NCI-H2227 (cell line): ENCODE data around the gene LAMP2.

Experiments used
- DNase-seq: peaks from one replicate; lab custom pipeline; 2025; ENCODE audit not compliant: unreplicated experiment; lab: John Stamatoyannopoulos, UW

The LAMP2 gene

GRCh38 chrX:120457766-120458180 lies 11.3 kb downstream of the LAMP2 start:
- no peak for DNase-seq

GRCh38 chrX:120456973-120457372 lies 12.1 kb downstream of the LAMP2 start:
- no peak for DNase-seq

GRCh38 chrX:120453985-120454384 lies 15.1 kb downstream of the LAMP2 start:
- no peak for DNase-seq

- DNase-seq, result peak; percentile 61
Measured at GRCh38 chrX:120452131-120452530, 17.0 kb downstream of the LAMP2 start.

GRCh38 chrX:120450163-120450562 lies 18.9 kb downstream of the LAMP2 start:
- DNase-seq, result peak; percentile 29

GRCh38 chrX:120446498-120446897 lies 22.6 kb downstream of the LAMP2 start:
- no peak for DNase-seq

GRCh38 chrX:120439921-120440320 lies 29.2 kb downstream of the LAMP2 start:
- no peak for DNase-seq

- no peak for DNase-seq
Measured at GRCh38 chrX:120429776-120430540, 39.1 kb downstream of the LAMP2 start.

GRCh38 chrX:120428309-120428708 lies 40.8 kb downstream of the LAMP2 start:
- no peak for DNase-seq

- DNase-seq, result no peak
Measured at GRCh38 chrX:120426599-120426998, 42.5 kb downstream of the LAMP2 start.

- no peak for DNase-seq
Measured at GRCh38 chrX:120419463-120419862, 49.6 kb downstream of the LAMP2 start.

GRCh38 chrX:120408168-120408567 lies 60.9 kb downstream of the LAMP2 start:
- DNase-seq, result no peak

GRCh38 chrX:120406638-120407037 lies 62.5 kb downstream of the LAMP2 start:
- DNase-seq, result no peak

GRCh38 chrX:120402369-120402768 lies 66.7 kb downstream of the LAMP2 start:
- no peak for DNase-seq

- DNase-seq, result no peak
Measured at GRCh38 chrX:120401301-120401700, 67.8 kb downstream of the LAMP2 start.

GRCh38 chrX:120380699-120381098 lies 88.4 kb downstream of the LAMP2 start:
- DNase-seq, result peak; percentile 13

- DNase-seq, result no peak
Measured at GRCh38 chrX:120379937-120380681, 89.0 kb downstream of the LAMP2 start.

- no peak for DNase-seq
Measured at GRCh38 chrX:120378570-120378969, 90.5 kb downstream of the LAMP2 start.
